Measurements from ENCODE around the gene SOWAHC.
A peak's percentile ranks its signal among the peaks of the same experiment; 100 is the strongest.

SOWAHC gene

DNA sequence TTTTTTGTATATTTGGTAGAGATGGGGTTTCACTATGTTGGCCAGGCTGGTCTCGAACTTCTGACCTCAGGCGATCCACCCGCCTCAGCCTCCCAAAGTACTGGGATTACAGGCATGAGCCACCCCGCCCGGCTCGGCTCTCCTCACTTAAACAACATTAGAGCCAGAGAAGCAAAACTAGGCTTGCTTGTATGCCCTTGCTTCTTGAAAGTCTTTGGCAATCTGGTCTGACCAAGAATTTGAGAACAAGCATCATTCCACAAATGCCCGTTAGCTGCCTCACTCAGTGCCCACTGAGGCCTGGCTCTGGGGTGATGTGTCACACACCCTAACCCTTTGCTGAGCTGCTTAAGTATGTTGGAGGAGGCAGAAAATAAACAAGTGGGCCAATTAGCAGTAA, 33.5 kb downstream of the SOWAHC start:
- no peak for DNase-seq

DNA sequence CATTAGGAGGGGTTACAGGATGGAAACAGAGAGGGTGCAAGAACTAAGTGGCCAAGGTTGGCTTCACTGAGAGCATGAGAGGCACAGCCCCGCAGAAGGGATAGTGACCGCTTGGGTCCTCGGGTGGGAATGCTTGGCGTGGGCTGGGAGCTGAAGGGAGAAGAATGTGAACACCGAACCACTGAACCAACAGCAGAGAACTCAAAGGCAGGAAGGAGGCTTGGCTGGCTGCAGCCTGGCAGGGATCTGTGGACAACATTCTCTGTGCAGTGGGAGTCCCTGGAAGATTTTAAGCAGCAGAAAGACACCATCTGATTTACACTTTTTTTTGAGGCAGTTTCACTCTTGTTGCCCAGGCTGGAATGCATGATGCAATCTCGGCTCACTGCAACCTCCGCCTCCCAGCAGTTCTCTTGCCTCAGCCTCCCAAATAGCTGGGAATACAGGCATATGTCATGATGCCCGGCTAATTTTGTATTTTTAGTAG, 33.9 kb downstream of the SOWAHC start:
- DNase-seq: no peak

GRCh38 chr2:109649736-109650695, 35.9 kb downstream of the SOWAHC start:
- DNase-seq: no peak

- DNase-seq: no peak
Measured at GRCh38 chr2:109654326-109655050, 40.3 kb downstream of the SOWAHC start.

GRCh38 chr2:109655287-109655686, 41.1 kb downstream of the SOWAHC start:
- no peak for DNase-seq

DNA sequence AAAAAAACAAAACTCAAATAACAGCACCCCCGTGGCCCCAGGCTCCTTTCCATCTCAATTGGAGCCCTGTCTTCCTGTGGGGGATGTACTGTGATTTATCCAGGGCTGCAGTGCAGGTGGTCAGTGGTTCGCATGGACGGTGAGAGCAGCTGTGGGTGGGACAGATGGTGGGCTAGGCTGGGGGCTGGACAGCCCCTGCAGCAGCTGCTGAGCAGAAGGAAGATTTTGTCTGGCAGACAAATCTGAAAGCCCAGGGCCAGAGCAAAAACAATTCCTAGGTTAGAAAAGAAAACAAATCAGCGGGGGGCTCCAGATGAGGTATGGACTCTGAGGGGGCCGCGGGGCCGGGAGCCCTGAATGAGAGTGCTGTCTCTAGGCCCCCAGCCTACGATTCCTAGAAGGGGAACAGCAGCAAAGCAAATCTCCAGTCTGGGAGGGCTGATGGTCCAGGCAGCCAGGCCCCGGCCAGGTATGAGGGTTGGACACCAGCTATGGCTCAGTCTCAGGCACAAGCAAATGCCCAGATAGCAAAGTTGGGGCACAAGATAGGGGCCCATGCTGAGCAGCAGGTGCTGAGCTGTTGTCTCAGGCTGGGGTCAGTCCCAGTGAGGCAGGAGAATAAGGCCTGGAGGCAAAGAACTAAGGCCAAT, 45.4 kb downstream of the SOWAHC start:
- peak; percentile 74 for DNase-seq

DNA sequence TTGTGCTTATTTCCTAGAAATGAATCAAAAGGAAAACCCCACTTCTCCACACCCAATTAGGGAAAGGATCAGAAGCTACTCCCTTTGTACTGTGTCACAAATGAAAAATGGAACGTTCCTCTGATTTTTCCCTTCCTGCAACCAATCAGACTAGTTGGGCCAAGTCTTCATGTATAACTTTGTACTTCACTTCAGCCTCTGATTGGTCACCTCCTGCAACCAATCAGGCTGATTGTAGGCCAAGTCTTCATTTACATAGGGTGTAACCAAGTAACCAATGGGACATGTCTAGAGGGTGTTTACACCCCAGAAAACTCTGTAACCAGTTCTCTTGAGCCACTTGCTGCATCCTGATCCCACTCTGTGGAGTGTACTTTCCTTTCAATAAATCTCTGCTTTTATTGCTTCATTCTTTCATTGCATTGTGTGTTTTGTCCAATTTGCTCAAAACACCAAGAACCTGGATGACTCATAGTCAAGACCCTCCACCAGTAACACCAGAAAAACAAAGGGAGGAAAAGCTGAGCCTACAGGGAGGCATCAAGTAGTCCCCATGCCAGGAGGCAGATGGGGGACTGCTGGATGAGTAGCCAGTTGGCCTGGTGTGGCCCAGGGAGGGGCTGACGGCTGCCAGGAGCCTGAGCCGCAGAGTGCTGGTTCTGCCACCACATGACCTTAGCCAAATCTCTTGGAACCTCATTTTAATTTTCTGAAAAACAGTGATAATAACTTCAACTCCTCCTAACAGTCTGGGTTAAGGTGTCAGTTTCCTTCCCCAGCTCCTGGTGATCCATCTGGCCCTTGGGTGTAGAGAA, 46.1 kb downstream of the SOWAHC start:
- DNase-seq: peak; percentile 93

GRCh38 chr2:109662889-109663288, 48.7 kb downstream of the SOWAHC start:
- DNase-seq: no peak

- DNase-seq: peak; percentile 90
Measured at GRCh38 chr2:109663721-109664120, 49.6 kb downstream of the SOWAHC start.

DNA sequence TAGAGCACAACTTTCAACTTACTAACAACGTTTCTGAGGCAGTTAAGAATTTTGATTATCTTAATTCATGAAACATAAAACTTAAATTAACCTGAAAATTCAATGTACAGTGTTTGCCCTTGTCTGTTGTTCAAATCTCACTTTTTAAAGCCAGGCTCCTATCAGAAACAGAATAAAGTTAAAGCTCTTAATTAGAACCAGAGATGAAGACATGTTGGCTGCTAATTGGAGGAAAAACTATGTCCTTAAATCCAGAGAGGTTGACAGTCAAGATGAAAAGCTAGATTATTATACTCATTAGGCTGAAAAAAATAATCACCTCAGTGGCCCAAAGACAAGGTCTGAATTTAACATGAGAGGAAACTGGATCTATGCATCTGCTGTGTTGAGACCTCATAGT, 52.3 kb downstream of the SOWAHC start:
- DNase-seq: no peak

Measured in DMS 273 treated with DMSO at 0.1 percent for 48 hours (cell line).